Esophagus muscularis mucosa (tissue), 3 donors: Measurements from ENCODE around the gene TMEM255A.

Experiments
- CTCF ChIP-seq, 3 experiments: fragments of 200-600 bp in 2 of 3; fragments of 450-650 bp in 1 of 3; sonication (generic) in 2 of 3; IDR thresholded peaks; one replicate each; pipeline ENCODE4 v1.5.1; 2017 to 2019; ENCODE audit warnings: antibody characterized with exemption in 3 of 3, mild to moderate bottlenecking in 2 of 3, moderate library complexity in 1 of 3
- POLR2A ChIP-seq: fragments of 450-650 bp; IDR thresholded peaks from one replicate; pipeline ENCODE4 v1.6.1; 2017; ENCODE audit warnings: antibody characterized with exemption, moderate library complexity, mild to moderate bottlenecking, low read depth
- POLR2AphosphoS5 ChIP-seq, 2 donors: sonication (generic); formaldehyde crosslinking; IDR thresholded peaks; one replicate each; pipeline ENCODE4 v1.6.1; 2017; ENCODE audit warnings: antibody characterized with exemption in 2 of 2

GRCh38 chrX:120335289-120335688, 24.0 kb upstream of the TMEM255A start:
- TF ChIP-seq CTCF (IDR thresholded peaks at IDR 0.05) (no peak), POLR2AphosphoS5 (IDR thresholded peaks at IDR 0.05) (no peak), POLR2A (no peak)
